Measurements from ENCODE around the gene IKZF3. TPM values are rescaled to one million over a fixed set of nuclear protein-coding genes. Genes with fewer than 3 reads are reported as not detected.
"Not testable (repeated sequence)": the region's sequence is repeated elsewhere in the genome, so short reads cannot be mapped to it uniquely, and the experiment has no call there.

The IKZF3 gene
- total RNA-seq, 1 experiment from 2014 or later = not detected

DNA sequence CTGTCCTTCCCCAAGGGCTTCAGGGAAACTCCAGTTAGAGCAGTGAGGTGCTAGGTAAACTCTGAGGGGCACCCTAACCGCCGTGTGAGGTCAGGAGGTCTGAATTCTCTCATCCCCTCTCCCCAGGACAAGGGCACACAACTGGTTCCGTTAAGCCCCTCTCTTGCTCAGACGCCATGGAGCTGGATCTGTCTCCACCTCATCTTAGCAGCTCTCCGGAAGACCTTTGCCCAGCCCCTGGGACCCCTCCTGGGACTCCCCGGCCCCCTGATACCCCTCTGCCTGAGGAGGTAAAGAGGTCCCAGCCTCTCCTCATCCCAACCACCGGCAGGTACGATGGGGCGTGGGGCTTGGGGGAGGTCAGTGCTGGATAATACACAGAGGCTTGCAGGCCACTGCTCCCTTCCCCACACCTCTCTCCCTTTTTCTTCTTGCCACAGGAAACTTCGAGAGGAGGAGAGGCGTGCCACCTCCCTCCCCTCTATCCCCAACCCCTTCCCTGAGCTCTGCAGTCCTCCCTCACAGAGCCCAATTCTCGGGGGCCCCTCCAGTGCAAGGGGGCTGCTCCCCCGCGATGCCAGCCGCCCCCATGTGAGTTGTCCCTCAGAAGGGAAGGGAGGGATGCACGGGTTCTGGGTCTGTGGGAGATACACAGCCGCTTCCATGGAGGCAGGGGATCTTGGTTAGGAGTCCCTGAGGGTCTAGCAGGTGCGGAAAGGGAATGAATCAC lies 121.8 kb downstream of the IKZF3 start:
- no peak for DNase-seq (ENCODE audit: low read depth)

DNA sequence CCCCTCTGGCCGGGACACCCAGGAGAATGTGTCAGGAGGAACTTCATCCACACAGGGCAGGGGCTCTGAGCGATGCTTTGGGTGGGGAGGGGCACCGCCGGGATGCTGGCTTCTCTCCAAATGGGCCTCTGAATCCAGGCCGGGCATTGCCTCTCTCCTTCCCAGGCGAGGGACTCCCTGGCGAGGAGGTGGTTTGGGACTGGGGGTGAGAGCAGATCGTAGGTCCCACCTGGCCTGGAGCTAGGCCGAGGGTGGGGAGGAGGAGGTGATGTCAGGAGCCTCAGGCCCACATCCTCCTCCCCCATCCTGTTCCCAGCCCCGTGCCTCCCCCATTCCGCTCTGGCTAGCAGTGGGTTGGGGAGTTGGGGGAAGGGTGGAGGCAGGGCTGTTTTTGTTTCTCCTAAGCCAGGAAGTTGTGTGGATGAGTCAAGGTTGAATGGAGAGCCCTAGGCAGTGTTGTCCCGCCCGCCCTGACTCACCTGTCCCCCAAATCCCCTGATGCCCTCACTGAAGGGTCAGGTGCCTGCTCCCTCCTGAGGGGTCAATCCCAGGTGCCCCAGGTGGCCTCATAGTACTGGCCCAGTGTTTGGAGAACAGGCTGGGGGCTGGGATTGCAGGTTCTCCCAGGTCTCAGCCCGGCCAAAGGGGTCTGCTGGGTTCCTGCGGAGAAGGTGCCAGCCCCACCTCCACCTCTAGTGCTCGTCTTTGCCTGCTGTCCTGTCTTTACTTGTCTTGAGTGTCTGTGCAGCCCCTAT lies 123.6 kb downstream of the IKZF3 start:
- no peak for DNase-seq (ENCODE audit: low read depth)

DNA sequence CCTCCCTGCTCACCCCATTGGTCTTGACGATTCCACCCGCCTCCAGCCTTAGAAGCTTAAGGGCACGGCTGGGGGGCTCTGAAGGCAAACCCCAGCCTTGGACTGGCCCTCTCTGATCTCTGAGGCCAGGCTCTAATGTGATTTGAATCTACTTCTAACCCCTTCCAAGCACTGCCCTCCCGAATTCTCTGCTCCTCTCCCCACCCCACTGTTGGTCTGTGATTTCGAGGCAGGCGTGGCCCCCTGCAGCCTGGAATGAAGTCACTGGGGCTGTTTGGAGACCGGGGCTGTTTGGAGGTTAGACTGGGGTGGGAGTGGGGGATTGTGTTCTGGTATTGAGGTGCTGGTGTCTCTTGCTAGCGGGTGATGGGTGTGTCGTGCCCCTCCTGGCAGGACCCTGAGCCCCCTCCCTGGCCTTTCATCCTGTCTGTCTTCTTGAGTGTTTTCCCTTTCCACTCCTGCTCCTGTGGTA lies 124.2 kb downstream of the IKZF3 start:
- DNase-seq (ENCODE audit: low read depth) = no peak

DNA sequence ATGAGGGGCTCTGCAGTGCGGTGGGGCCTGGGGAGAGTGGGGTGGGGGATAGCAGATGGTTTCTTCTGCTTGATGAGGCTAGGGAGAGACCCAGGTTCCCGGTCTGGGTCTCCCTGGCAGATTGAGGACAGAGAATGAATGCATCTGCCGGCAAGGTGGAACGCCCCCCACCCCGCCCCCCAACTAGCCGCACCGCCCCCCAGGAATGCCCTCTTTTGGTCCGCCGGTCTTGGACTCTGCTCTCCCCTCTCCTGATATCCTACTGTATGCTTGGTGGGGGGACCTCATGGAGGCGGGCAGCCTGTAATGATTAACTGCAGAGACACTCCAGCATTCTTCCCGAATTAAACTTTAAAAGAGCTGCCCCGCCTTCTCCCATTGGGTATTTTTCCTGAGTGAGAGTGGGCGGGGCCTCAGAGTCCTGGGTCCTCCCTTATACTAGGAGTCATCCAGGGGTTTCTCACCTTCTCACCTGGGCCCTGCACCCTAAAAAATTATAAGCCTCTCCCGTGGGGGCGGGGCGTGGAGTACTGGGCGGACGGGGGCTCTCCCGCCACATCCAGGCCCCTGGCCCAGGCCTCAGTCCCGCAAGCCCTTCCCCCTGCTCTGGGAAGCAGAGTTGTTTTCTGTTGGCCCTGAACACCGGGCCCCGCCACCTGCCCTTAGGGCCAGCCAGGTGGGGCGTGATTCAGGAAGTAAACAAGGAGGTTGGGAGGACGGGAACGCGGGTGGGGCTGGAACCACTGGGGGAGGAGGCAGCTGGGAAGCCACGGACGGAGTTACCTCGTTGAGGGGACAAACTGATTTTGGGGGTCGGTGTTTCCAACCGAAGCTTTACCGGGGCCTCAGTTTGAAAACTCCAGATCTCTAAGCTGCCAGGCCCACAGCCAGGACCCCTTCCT lies 124.9 kb downstream of the IKZF3 start:
- no peak for DNase-seq (ENCODE audit: low read depth)

DNA sequence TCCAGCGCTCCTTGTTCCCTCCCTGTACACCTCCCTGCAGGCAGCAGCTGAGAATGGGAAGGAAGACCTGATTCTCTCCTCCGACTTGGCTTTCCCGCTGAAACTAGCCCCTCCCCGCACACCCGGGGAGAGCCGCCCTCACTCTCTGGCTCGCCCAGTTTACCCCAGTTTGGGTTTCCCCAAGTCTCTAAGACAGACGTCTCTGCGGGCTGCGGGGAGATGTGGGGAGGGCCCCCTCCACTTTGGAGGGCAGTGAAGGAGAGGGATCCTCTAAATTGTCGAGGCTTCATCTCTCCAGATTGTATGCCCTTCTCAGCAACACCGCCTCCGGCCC lies 125.6 kb downstream of the IKZF3 start:
- DNase-seq (ENCODE audit: low read depth) = no peak

DNA sequence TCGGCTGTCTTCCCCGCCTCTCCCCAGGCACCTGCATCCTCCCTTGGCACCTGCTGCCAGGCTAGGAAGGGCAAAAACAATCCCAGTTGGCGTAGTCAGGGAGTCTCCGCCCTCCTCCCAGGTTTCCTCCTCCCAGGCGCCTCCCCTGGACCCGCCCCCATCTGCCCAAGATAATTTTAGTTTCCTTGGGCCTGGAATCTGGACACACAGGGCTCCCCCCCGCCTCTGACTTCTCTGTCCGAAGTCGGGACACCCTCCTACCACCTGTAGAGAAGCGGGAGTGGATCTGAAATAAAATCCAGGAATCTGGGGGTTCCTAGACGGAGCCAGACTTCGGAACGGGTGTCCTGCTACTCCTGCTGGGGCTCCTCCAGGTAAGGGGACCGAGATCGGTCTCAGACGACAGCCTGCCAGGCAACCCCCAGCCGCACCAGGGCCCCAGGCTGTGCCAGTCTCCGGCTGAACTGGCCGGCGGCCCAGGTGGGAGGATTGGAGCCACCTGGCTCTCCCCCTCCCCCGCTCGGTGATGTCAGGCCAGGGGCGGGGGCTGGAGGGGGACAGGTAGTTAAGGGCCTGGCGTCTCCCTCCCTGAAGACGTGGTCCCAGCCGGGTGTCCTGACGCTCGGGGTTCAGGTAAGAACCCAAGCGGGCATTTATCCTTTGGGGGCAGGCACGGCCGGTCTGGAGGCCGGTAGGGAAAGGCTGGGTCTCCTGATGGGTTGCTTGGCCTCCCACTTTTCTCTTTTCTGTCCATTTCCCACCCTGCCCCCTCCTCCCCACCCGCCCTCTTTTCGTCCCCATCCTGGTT lies 126.1 kb downstream of the IKZF3 start, which contains the start of gene GRB7:
TSS of gene GRB7 (plus strand) at position 179 of the 808 bp plus-strand sequence. CDS start 4,364 bp downstream, outside the sequence.
- DNase-seq (ENCODE audit: low read depth) = no peak

DNA sequence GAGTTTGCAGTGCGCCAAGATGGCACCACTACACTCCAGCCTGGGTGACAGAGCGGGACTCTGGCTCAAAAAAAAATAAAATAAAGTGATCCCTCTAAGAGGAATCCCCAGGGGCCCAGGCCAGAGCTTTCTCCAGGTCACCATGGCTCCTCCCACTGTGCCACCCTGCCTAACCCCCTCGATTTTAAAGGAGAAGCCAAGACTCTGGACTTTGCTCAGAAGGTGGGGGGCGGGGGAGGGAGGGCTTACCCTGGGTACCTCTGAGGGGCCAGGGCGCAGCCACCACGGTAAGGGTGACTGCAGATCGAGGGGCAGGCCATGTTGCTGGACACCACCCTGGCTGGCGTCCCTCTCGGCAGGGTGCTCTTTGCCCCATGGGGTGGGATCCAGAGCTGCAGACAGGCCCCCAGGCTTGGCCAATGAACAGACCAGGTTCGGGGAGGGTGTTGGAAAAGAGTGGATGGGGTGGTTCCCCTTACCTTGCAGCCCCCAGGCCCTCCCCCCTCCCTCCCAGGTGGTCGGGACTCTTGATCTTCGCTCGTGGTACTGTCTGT lies 126.8 kb downstream of the IKZF3 start:
- DNase-seq (ENCODE audit: low read depth) = no peak

DNA sequence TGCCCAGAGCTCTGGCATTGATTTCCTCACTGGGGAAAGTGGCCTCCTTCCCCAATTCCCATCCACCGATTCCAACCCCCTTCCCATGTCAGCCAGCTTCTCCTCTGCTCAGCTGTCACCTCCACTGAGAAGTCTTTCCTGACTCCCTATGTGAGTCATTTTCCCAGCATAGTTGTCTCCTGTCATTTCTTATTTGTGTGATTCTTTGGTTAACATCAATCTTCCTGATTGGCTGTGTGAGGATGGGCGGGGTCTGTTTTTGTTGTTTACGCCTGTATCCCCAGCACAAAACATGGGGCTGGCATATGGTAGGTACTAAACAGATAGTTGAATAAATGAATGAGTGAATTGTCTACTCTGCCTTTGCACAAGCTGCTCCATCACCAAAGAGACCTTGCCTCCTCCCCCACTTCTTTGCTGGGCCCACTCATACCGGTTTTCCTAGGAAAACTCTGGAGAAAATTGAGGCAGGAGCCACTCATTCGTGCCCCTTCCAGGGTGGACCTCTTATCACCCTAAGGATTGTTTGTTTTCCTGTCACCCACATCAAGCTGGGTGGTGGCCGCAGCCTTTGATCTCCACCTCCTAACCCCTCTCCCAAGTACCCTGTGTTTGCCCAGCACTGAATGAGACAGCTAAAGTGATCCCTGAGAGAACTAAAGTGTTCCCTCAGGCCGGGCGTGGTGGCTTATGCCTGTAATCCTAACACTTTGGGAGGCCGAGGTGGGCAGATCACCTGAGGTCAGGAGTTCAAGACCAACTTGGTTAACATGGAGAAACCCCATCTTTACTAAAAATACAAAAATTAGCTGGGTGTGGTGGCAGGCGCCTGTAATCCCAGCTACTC lies 127.6 kb downstream of the IKZF3 start:
- DNase-seq (ENCODE audit: low read depth) = peak; percentile 58

DNA sequence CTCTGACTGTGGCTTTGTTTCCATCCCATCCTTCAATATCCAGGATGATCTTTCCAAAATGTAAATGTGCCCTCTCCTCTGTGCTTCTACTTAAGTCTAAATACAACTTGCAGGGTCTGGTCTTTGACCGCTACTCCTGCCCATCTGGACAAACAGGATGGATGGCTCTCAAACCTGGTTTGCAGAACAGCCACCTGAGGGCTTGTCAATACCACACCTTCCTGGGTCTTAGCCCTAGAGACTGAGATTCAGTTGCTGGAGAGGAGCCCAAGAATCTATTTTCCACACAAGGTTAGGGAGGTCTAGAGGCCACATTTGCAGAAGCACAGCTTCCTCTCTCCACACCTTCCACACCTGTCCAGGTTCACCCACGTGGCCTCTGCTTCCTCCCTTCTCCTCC lies 128.2 kb downstream of the IKZF3 start:
- no peak for DNase-seq (ENCODE audit: low read depth)

DNA sequence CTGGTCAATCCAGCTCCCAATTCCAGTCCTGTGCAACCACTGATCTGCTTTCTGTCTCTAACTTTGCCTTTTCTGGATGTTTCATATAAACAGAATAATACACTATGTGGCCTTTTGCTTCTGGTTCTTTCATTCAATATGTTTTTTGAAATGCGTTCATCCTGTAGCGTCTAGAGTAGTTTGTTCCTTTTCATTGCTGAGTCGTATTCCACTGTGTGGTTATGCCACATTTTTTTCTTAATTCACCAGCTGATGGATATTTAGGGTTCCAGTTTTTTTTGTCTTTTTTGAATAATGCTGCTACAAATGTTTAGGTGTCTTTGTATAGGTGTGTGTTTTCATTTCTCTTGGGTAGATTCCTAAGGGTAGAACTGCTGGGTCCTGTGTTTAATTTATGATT lies 131.5 kb downstream of the IKZF3 start:
- no peak for DNase-seq (ENCODE audit: low read depth)

DNA sequence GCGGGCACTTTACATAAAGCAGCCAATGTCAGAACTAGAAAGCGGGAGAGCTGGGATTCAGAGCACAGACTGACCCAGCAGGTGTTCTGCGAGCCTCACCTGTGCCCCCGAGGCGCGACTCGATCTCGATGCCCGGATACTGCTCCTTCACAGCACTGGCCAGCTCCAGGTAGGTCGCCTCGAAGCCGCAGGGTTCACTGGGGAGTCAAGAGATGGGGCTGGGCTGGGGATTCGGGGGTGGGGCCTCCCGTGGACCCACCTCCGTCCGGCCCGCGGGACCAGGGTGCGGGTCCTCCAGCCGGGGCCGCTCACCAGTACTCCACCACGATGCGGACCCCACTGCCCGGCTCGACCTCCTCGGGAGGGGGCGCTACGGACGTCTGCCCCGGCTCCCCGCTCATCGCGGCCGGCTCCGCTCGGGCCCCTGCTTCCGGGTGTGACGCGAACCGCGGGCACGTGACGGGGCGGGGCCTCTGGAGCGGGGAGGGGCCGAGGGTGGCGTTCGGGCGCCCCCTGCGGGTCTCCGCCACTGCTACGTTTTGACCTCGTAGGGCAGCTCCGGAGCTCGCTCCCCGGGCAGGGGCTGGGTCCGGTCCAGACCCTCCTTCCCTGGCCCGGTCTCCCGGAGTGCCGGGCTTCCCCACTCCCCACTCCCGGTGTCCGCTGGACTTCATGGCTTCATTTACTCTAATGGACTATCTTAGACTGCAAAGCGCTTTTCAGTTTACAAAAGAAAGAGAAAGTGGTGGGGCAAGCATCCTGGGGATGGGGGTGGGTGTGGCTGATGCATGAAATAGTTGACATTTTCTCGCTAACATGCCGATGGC lies 133.8 kb downstream of the IKZF3 start, which contains the start of gene MIEN1:
TSS of gene MIEN1 (minus strand) at position 438 of the 827 bp plus-strand sequence. CDS start at position 401, 37 bp downstream.
- DNase-seq (ENCODE audit: low read depth) = peak; percentile 74

DNA sequence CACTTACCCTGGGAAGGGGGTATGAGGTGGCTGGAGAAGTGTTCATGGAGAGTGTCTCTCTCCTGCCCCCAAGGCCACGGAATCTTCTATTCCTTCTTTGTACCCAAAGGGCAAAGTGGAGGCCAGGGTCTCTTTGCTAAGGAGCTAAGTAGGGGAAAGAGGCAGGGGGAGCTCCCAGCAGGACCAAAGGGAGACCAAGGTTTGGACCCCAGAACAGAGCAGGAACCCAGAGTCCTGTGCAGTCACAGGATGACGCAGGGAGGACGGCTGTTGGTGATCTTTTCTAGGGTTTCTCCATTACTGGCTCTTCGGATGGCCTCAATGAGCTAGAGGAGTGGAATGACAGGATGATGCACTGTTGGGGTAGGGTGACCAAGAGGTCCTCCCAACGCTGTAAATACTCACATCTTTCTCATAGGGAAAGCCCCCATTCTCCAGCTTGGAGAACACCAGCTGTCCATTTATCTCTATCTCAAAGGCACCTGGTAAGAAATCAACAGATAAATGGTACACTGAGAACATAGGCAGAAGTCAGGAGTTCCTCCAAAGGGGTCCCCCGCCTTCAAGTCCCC lies 134.7 kb downstream of the IKZF3 start:
- DNase-seq (ENCODE audit: low read depth) = no peak

DNA sequence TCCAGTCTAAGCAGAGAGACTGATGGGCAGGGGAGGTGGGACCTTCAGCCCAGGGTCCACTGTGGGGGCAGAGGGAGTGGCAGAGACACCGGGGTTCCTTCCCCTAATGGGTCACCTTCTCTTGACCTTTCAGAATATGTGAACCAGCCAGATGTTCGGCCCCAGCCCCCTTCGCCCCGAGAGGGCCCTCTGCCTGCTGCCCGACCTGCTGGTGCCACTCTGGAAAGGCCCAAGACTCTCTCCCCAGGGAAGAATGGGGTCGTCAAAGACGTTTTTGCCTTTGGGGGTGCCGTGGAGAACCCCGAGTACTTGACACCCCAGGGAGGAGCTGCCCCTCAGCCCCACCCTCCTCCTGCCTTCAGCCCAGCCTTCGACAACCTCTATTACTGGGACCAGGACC lies 136.6 kb downstream of the IKZF3 start:
- DNase-seq (ENCODE audit: low read depth) = no peak

DNA sequence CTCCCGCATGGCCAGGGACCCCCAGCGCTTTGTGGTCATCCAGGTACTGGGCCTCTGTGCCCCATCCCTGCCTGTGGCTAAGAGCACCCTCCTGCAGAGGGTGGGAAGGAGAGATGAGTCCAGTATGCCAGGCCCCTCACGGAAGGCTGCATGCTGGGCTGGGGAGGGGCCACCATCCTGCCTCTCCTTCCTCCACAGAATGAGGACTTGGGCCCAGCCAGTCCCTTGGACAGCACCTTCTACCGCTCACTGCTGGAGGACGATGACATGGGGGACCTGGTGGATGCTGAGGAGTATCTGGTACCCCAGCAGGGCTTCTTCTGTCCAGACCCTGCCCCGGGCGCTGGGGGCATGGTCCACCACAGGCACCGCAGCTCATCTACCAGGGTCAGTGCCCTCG lies 137.5 kb downstream of the IKZF3 start:
- DNase-seq (ENCODE audit: low read depth) = no peak

DNA sequence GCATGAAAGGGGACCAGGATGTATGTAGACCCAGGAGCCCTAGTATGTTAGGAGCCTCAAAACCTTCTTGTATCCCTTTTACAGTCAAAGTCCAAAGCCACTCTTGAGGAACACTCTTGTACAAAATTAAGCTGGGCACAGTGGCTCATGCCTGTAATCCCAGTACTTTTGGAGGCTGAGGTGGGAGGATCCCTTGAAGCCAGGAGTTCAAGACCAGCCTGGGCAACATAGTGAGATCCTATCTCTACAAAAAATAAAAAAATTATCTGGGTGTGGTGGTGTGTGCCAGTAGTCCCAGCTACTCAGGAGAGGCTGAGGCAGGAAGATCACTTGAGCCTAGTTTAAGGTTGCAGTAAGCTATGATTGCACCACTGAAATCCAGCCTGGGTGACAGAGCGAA lies 138.2 kb downstream of the IKZF3 start:
- not testable (repeated sequence) for DNase-seq (ENCODE audit: low read depth)

DNA sequence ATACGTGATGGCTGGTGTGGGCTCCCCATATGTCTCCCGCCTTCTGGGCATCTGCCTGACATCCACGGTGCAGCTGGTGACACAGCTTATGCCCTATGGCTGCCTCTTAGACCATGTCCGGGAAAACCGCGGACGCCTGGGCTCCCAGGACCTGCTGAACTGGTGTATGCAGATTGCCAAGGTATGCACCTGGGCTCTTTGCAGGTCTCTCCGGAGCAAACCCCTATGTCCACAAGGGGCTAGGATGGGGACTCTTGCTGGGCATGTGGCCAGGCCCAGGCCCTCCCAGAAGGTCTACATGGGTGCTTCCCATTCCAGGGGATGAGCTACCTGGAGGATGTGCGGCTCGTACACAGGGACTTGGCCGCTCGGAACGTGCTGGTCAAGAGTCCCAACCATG lies 139.4 kb downstream of the IKZF3 start:
- no peak for DNase-seq (ENCODE audit: low read depth)

DNA sequence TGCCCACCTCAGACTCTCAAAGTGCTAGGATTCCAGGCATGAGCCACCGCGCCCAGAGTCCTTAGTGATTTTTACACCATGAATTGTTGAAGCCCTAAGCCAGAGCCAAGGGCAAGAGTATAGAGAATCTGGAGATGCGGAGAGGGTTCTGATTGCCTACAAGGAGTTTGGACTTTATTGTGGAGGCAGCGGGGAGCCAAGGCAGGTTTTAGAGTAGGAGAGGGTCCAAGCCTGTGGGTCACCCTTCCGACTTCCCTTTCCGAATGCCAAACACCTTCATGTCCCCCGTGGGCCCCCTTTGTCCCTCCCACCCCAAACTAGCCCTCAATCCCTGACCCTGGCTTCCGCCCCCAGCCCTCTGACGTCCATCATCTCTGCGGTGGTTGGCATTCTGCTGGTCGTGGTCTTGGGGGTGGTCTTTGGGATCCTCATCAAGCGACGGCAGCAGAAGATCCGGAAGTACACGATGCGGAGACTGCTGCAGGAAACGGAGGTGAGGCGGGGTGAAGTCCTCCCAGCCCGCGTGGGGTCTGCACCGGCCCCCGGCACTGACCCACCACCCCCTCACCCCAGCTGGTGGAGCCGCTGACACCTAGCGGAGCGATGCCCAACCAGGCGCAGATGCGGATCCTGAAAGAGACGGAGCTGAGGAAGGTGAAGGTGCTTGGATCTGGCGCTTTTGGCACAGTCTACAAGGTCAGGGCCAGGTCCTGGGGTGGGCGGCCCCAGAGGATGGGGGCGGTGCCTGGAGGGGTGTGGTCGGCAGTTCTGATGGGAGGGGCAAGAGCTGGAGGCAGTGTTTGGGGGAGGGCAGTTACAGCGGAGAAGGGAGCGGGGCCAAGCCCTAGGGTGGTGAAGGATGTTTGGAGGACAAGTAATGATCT lies 140.9 kb downstream of the IKZF3 start:
- DNase-seq (ENCODE audit: low read depth) = no peak
